Astrocyte of the cerebellum (primary cell): ENCODE measurements around the gene GCLC.

Source experiments
- DNase-seq: peaks from one replicate; pipeline ENCODE4 v3.0.0-alpha.2; 2011; ENCODE audit warnings: low read depth
- H3K4me3 ChIP-seq: 2 replicates; pipeline ENCODE4 v1.5.1; 2011; ENCODE audit warnings: mild to moderate bottlenecking, low read depth, low read length, moderate library complexity
- in situ Hi-C: cut with HindIII; loops from 2 replicates; pipeline ENCODE4 v1.10.0; 2017; ENCODE audit warnings: low sequenced_read_pairs
- TF ChIP-seq, protein P1 (sequence below): IDR thresholded peaks from 2 replicates; pipeline ENCODE4 v1.5.1; 2012; ENCODE audit warnings: low read length, low read depth, moderate library complexity, mild to moderate bottlenecking; ENCODE audit errors: missing control alignments

Gene GCLC

DNA sequence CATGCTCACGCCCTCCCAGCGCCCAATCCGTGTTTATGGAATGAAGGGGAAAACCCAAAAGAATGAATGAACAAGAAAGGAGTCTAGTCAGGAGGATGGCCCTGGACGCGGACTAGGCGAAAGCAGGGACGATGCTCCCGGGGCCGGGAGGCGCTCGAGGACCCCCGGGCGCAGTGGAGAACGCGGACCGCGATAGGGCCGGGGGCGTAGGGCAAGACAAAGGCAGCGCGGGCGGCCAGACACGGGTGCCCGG is 758 bp downstream of the GCLC start:
- TF ChIP-seq, protein P1, sequence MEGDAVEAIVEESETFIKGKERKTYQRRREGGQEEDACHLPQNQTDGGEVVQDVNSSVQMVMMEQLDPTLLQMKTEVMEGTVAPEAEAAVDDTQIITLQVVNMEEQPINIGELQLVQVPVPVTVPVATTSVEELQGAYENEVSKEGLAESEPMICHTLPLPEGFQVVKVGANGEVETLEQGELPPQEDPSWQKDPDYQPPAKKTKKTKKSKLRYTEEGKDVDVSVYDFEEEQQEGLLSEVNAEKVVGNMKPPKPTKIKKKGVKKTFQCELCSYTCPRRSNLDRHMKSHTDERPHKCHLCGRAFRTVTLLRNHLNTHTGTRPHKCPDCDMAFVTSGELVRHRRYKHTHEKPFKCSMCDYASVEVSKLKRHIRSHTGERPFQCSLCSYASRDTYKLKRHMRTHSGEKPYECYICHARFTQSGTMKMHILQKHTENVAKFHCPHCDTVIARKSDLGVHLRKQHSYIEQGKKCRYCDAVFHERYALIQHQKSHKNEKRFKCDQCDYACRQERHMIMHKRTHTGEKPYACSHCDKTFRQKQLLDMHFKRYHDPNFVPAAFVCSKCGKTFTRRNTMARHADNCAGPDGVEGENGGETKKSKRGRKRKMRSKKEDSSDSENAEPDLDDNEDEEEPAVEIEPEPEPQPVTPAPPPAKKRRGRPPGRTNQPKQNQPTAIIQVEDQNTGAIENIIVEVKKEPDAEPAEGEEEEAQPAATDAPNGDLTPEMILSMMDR = no peak
- in situ Hi-C loops = no loop called here
- peak overlapping the region; percentile 73 for H3K4me3 ChIP-seq
- DNase-seq = no peak

DNA sequence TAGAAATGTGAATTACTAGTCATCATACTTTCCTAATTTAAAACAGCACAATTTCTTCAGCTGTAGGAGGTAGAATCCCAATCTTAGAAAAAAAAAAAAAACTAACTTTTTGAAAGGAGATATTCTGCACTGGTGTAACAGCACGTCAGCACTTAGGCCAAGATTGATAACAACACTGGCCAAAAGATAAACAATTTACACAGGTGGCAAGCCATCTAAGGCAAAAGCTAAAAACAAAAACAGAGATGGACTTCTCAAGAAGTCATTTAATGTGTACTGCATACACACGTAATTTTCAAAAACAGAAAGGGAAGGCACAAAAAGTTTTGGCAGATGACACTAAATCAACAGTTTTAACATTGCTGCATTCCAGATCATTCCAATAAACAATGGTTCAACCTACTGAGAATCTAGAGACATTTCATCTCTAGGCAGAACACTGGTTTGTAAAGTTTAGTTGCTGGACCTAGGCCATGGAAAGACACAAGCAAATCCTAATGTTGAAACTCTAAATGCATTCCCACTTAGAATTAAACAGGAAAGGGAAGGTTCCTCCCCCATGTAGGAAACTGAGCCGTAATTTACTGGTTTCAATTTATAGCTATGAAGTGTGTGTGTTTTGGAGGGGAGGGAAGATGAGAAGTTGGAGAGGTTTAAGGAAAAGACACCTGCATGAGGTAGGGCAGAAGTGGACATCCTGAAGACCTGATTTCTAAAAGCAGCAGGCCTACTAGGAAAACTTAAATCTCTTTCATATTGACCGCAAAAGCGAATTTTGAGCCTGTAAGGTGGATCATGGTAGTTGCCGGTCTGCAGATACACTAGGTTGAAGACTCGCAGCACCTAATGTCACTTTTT is 1.3 kb downstream of the GCLC start:
- H3K4me3 ChIP-seq = peak overlapping the region; percentile 73
- no peak for DNase-seq
- TF ChIP-seq, protein P1 = no peak
- in situ Hi-C loops = no loop called here

DNA sequence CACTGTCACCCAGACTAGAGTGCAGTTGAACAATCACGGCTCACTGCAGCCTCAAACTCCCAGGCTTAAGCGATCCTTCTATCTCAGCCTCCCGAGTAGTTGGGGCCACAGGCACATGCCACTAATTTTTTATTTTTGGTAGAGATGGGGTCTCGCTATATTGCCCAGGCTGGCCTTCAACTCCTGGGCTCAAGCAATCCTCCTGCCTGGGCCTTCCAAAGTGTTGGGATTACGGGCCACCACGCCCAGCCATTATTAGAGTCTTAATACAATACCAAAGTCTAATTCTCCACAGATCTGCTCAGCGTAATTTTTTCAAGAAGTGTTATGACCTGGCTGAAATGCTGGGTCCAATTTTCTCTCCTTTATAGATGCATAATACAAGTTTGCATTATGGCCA is 3.0 kb downstream of the GCLC start:
- TF ChIP-seq, protein P1 = no peak
- no peak overlapping the region for H3K4me3 ChIP-seq
- in situ Hi-C loops = no loop called here
- DNase-seq = no peak

DNA sequence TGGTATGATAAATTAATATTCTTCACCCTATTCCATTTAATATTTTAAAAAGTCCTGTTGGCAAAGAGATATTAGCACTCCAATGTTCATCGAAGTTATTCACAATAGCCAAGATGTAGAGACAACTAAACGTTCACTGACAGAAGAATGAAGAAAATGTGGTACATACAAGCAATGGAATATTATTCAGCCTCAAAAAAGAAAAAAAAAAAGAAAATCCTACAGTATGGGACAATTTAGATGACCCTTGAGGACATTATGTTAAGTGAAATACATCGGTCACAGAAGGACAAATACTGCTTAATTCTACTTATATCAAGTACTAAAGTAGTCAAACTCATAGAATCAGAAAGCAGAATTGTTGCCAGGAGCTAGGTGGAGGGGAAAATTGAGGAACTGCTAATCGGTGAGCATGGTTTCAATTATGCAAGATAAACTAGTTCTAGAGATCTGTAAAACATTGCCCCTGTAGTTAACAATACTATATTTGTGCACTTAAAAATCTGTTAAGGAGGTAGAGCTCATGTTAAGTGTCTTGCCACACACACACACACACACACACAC is 4.7 kb downstream of the GCLC start:
- no peak for DNase-seq
- in situ Hi-C loops = no loop called here
- no peak overlapping the region for H3K4me3 ChIP-seq
- TF ChIP-seq, protein P1 = no peak

DNA sequence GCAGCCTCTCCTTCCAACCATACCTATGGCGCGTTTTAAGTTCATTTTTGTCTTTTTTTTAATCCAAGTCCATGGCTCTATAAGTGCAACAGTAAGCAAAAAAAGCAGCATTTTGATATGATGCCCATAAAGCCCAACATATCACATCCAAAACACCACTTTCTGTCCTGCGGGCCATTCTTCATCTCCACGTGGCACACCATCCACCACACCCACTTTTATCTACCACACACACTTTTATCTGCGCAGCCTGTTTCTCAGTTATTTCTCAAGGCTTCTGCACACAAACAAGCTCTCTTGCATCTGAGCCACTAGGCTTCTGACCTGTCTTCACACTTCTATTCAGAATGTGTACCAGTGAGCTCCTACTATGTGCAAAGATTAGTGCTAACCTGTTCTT is 5.3 kb downstream of the GCLC start:
- TF ChIP-seq, protein P1 = no peak
- in situ Hi-C loops = no loop called here
- H3K4me3 ChIP-seq = no peak overlapping the region
- no peak for DNase-seq

DNA sequence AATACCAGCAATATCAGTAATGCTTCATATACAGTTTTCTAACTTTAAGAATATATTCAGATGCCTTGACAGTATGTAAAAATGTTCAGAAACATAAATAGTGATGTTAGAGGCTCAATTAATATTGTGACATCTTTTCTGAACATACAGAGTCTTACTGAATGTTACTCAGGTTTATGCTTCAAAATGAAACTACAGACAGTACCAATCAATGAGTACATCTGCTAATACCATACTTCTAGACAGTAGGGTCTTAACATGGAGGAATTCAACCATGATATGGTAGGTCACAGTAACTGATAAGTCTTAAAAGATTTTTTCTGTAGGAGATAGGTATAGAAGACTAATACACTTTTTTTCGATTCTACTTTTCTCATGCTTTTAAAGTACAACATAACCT is 8.3 kb downstream of the GCLC start:
- TF ChIP-seq, protein P1 = no peak
- no peak for DNase-seq
- no peak overlapping the region for H3K4me3 ChIP-seq
- in situ Hi-C loops = no loop called here
